ENCODE data around the gene EEFSEC.

EEFSEC gene

DNA sequence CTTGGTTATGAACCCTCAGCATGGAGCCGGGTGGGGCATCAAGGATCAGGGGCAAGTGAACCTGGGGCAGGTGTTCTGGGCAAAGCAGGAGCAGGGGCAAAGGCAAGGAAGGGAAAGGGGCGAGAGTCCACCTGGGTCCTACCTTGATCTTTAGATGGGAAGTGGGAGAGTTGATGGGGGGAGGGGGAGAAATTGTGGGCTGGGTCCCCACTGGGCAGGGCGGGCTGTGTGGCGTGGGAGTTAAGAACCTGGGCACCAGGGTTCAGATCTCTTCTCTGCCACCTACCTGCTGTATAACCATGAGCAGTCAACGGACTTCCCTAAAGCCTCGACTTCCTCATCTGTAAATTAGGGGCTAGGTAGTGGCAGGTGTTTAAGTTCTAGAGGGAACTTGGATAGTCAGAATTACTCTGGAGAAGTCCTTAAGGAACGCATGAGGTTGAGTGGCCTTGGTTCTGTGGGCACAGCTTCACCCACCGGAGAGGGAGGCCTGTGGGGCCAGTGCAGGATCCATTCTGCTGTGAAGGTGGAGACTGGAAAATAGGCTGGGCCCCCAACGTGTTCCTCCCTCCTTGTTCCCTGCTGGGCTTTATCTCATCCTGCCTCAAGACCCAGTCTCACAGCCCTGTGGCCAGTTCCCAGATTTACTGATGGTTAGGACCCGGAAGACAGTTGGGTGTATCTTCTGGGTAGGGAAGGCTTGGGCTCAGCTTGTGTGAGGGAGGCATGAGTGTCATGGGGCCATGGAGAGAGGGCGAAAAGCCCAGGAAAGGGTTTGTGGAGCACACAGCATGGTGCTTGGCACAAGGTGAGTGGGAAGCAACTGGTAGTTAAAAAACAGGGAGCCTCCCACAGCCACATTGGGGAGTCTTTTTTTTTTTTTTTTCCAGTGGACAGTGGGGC, 90.6 kb downstream of the EEFSEC start:
- DNase-seq = no peak

DNA sequence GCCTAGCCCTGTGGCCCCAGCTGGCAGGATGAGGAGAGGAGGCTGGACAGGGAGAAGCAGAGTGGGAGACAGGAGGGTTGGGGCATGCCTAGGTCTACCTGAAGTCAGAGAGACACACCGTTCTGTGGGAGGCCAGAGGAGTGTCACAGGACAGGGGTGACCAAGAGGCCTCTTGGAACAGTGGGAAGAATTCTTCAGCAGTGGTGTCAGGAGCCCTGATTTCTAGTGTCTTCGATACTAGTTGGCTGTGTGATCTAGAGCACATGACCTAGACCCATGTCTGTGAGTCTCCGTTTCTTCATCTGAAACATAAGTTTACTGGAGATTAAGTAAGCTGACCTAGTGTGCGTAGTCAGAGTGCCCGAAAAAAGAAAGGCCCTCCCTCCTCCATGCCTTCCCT, 92.2 kb downstream of the EEFSEC start:
- no peak for DNase-seq

DNA sequence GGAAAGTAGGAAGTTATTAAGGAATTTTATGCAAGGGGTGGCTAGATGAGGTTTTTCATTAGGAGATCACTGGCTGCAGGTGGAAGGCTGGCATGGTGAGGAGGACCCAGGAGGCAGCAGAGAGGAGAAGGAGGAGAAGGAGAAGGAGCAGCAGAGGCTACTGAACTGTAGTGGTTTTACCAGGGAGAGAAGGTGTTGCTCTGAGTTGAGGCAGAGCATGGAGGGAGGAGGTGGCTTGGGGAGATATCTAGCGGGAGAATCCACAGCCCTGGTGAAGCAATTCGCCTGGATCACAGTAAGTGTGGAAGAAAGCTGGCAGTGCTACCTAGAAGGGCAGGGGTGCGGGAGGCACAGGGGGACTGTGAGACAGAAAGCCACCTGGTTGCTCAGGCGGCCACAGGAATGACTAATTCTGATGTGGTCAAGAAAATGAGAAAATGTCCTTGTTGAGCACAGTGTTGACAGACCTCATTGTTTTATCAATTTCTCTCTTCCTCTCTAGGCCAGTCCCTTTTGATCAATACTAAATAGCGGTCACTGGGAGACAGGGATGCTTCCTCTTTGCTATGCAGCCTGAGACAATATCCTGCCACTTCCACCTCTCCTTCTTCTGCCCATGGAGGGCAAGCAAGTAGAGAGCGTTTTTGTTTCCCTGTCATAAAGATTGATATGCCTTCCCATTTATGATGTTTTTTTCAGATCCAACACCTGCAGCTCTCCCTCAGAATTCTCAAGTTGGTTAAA, 94.6 kb downstream of the EEFSEC start:
- DNase-seq = no peak

DNA sequence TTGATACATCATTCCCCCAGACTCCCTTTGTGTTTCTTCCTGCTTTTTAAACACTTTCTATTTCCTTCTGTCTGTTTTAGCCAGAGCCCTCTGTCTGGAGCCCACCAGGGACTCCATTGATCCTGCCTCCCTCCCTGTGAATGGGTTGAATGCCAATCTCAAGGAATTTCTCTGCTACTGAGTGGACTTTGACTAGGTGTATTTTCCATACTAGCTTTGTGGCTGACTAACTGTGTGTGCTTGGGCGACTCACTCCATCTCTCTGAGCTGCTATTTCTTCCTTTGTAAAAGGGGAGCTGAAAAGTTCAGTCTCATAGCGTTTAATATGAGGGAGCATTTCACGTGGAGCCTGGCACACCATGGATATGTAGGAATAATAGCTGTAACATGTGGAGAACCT, 98.8 kb downstream of the EEFSEC start:
- DNase-seq = no peak

- DNase-seq = no peak
These were observed 99.9 kb downstream of the EEFSEC start for GRCh38 chr3:128253150-128253549.

GRCh38 chr3:128254066-128254590, 100.8 kb downstream of the EEFSEC start:
- no peak for DNase-seq

DNA sequence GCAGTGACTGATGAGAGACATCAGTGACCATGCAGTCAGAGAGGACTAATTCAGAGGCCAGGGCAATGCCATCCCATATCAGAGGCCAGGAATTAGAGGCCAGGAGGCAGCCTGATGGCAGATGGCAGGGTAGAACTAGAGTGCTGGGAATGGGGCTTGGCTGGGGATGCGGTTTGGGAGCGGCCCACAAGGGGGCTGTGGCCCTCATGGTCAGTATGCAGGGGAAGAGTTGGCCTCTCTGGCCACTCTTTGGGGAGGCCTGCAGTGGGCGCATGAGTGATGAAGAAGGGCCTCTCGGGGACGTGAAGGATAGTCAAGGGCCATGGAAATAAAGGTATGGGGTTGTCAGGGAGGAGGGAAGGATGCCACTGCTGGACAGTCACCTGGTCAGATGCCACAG, 101.7 kb downstream of the EEFSEC start:
- DNase-seq = no peak

DNA sequence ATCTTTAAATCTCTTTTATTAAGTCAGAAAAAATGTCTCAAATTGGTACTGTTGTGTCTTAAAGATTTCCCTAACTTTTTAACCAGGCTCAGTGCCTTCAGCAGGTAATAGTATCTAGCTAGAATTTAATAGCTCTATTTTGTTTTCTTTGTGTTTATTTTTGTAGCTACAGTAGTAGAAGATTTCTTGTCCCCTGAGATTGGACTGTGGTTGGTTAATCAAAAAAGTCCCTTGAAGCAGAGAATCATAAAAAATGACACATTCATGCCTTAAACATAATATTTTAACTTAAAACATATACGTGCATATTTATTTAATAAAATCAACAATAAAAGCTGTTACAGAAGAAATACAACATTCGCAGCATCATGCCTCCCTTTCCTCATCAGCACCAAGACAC, 102.8 kb downstream of the EEFSEC start:
- DNase-seq = no peak

GRCh38 chr3:128257632-128258031, 104.4 kb downstream of the EEFSEC start:
- DNase-seq = no peak

DNA sequence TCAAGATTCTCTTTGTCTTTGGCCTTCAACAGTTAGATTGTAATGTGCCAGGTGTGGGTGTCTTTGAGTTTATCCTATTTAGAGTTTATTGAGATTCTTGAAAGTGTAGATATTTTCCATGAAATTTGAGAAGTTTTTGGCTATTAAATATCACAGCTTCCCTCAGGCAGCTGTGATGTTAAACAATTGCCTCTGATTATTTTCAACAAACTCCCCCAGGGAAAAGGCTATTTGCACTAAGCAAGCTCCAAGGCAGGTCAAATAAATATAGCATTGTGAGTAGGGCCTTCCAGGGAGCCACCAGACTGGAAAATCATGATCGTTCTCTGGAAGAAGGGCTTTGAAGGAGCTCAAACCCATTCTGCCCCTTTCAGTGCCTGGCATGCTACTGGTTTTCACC, 107.0 kb downstream of the EEFSEC start:
- DNase-seq = no peak

DNA sequence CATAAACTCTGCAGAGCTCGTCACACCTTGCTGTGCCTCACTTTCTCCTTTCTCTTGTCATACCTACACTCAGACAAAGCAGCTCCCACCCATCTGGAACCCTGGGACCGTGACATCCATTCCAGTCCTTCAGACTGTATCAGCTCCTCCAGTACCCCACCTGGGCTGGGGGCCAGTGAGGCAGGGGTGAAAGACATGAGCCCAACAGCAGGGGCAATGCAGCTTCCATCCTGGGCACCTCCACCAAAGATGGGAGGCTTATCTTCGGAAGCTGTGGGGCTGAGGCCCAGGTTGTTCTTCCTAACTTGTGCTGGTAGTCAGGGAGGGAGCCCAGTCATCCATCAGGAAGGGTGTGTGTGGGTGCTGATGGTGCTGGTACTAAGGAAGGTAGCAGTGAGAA, 109.2 kb downstream of the EEFSEC start:
- no peak for DNase-seq

DNA sequence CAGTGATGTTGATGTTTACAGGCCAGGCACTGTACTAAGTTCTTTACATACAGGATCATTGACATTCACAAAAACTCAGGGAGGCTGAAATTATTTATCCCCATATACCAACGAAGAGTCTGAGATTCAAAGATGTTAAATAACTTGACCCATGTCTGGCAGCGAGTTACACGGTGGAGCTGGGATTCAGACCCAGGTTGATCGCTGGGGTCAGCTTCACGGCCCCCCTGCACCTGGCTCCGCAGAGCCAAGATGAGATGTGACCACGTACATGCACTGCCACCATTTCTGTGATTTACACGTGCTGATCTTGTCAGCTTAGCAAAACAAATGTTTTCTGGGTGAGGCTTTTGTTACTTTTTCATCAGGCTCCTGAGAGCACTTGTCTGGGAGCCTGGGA, 109.8 kb downstream of the EEFSEC start:
- DNase-seq = no peak

- no peak for DNase-seq
These were observed 110.7 kb downstream of the EEFSEC start for GRCh38 chr3:128263946-128264345.

GRCh38 chr3:128266453-128266852, 113.2 kb downstream of the EEFSEC start:
- no peak for DNase-seq

DNA sequence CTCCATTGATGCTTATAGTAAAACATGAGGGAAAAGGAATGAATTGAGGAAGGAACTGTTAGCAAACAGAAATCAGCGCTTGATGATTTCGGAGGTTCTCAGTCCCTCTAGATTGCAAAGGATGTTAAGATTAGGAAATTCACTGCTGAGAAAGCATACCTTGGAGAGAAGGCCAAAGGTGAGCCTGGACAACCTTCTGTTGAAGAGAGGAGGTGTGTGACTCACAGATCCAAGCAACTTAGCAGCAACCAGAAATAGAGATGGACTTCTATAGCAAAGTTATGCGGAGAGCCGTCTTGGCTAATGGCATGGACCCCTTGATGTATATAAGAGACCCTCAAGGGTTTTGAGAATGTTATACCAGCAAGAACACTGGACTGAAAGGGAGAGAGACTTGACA, 114.3 kb downstream of the EEFSEC start:
- DNase-seq = no peak

- DNase-seq = no peak
These were observed 115.9 kb downstream of the EEFSEC start for GRCh38 chr3:128269006-128269775.

DNA sequence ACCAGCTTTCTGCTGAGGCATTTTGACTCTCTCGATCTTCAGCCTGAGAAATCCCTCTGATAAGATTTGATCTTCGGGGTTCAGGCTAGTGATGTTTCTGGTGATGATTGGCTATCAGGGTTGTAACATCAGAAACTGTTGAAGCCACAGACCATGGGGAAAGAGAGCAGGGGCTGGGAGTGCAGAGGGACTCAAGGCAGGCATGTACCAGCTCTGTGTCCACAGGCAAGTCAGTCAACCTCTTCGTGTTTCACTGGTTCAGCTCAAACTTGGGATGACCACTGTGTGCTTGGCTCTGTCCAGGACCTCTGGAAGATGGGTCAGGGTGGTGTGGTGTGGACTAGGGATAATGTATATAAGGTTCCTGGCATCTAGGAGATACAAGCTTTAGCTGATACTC, 116.5 kb downstream of the EEFSEC start:
- DNase-seq = no peak

DNA sequence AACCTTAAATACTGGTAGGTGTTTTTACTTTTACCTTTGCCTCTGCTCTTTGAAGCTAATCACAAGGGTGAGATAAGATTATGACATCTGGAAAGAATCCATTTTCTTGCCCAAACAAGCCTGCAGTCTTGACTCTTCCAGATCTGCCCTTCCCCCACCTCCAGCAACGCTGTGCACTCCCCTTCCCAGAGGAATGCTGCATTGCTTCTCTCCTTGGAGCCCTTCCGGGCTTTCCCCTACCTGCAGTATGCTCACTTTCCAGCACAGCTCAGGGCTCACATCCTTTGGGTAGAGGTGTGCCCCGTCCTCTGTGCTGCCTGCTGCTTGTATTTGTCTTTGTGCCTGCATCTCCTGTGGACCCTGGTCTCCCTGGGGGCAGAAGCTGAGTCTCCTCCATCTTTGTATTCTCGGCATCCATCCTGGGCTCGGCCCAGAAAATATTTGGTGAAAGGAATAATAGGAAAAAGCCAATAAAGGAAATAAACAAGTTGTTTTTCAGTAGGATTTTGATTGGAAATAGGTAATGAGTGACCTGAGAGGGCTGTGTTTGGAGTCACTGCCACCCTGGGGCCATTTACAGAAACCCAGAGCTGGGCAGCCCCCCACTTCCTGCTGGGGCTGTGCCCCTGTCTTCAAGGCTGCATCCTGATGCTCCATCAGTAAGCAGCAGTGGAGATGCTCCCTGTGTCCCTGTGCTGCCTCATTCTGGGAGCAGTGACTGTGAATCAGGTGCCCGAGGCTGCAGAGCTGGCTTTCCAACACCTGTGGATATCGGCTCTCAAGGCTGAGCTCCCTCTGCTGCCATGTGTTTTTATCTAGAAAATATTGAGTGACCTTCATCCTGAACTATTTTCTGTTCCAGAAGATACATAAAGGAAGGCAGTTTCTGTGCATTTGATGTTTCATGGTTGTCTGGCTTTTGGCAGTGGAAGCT, 117.5 kb downstream of the EEFSEC start:
- DNase-seq = no peak

DNA sequence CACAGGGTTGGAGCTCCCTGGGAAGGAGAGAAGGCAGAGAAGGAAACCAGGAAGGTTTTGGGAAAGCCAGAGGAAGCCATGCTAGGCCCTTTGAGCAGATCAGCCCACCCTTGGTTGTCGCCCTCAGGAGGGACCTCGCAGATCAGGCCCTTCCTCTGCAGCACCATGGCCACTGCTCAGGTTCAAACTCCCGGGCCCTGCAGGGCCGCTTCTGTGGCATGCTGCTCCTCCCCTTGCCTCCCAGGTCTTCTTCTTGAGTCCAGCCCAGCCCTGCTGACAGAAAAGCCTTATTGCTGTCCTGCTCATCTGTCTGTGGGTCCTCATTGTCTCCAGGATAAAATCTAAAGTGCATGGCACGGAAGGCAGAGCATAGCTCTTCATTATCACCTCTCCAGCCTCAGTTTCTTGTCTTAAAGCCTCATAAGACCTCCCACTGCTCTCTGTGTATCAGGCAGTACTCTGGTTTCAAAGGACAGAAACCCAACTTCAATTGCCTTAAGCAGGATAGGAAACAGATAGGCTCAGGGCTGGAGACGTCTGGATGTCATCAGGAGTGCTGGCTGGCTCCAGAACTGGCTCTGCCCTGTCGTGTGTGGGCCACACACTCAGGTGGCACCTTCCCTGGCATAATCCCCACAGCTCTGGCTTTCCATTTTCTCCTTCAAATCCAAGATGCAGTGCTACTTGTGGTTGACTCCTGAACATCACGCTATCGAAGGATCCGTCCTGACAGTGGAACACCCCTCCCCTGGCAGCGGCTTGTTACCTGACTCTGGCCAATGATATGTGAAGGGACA, 118.5 kb downstream of the EEFSEC start:
- no peak for DNase-seq

DNA sequence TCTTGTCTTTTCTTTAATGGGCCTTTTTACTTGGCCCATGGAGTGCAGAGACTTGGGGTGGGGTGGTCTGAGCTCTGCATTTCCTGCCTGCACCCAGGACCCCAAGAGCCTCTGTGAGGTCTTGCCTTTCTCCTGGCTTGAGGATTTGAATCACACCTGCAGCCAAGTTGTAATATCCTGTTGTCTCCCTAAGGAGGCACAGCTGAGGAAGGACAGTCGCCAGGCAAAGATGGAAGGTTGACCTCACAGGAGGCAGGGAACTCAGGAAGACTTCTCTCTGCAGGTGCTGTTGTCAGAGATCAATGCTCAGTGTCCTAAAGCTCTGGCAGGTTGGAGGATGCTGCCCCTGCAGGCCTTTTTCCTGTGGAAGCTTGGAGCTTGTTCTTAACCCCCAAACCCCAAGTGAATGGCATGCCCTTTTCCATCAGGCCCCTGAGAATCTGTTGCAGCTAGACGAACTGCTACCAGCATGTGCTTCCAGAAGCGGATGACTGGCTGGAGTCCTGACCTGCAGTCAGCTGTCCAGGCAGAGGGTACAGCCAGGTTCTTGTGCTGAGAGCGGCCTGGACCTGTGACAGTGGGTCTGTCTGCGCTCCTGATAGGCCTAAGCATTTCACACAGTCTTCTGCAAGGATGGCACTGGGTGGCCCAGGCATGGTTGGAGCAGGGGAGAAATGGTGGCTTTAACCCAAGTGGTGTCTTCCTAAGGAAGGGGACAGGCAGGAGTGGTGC, 120.0 kb downstream of the EEFSEC start:
- DNase-seq = no peak

All from inflammatory macrophage (primary cell).